GM13976 (cell line): Measurements from ENCODE around the gene CCDC102A.

Source experiments
- DNase-seq: peaks from one replicate; pipeline ENCODE4 v3.0.0; 2012; ENCODE audit warnings: low spot score
- in situ Hi-C: fragments of 300-500 bp; cut with MboI; formaldehyde crosslinking; loops from one replicate; pipeline ENCODE4 v1.12.0; 2022; ENCODE audit warnings: low sequenced_read_pairs, mixed read lengths, inconsistent platforms; ENCODE audit not compliant: unreplicated experiment
- TF ChIP-seq, protein P1 (sequence below): IDR thresholded peaks from 2 replicates; pipeline ENCODE4 v1.5.1; 2012; ENCODE audit warnings: borderline replicate concordance, mild to moderate bottlenecking; ENCODE audit not compliant: insufficient read depth; ENCODE audit errors: extremely low read depth, missing control alignments, control extremely low read depth

CCDC102A gene

DNA sequence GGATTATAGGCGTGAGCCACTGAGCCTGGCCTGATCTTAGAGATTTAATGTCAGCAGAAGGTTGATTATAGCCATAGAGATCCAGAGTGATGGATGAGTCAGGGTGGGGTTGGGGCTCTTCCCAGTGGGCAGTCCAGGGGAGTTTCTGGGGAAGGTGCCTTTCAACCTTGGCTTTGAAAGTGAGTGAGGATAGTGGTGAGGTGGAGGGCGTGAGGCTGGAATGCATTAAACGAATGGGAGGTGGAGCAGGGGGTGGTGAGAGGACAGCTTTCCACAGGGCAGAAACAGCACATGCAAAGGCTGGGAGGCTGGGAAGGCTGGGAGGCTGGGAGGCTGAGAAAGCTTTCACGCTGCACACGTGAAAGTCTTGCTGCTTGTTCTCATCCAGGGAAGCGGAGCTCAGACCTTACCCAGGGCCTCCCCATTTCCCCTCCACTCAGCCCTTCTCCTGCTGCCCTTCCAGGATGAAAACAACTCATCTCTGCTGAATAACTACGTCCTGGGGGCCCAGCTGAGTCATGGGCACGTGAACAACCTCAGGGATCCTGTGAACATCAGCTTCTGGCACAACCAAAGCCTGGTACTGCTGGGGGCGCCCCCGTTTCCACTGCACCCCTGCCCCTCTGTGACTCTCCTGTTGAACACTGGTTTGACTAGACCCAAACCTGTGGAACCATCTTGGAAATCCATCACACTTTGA, 28.4 kb upstream of the CCDC102A start:
- DNase-seq: no peak
- in situ Hi-C loops: no loop called here
- TF ChIP-seq, protein P1, sequence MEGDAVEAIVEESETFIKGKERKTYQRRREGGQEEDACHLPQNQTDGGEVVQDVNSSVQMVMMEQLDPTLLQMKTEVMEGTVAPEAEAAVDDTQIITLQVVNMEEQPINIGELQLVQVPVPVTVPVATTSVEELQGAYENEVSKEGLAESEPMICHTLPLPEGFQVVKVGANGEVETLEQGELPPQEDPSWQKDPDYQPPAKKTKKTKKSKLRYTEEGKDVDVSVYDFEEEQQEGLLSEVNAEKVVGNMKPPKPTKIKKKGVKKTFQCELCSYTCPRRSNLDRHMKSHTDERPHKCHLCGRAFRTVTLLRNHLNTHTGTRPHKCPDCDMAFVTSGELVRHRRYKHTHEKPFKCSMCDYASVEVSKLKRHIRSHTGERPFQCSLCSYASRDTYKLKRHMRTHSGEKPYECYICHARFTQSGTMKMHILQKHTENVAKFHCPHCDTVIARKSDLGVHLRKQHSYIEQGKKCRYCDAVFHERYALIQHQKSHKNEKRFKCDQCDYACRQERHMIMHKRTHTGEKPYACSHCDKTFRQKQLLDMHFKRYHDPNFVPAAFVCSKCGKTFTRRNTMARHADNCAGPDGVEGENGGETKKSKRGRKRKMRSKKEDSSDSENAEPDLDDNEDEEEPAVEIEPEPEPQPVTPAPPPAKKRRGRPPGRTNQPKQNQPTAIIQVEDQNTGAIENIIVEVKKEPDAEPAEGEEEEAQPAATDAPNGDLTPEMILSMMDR: no peak

DNA sequence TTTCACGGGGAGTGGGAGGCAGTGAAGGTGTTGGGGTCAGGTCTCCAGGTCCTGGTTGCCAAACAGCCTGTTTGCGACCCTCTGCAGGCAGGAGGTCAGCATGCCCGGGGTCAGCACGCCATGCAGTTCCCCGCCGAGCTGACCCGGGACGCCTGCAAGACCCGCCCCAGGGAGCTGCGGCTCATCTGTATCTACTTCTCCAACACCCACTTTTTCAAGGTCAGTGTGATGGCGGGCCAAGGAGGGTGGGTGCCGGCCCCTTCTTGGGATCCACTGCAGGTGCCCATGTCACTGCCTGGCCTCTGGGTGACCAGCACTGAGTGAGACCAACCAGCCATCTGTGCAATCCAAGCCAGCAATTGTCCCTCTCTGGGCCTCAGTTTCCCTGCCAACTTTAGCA, 27.4 kb upstream of the CCDC102A start:
- no peak for DNase-seq
- in situ Hi-C loops: no loop called here
- TF ChIP-seq, protein P1: no peak

DNA sequence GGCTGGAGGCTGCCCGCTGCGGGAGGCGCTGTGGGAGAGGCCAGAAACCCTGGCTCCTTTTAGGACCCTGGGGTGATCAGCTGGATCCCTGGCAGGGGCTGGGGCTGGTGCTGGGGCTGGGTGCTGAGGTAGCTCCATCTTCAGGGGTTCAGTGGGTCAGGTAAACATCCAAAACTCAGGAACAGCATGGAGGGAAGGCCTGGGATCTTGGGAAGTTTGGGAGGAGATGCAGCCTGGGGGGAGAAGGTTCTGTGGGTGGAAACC, 27.0 kb upstream of the CCDC102A start:
- in situ Hi-C loops: no loop called here
- TF ChIP-seq, protein P1: no peak
- no peak for DNase-seq

DNA sequence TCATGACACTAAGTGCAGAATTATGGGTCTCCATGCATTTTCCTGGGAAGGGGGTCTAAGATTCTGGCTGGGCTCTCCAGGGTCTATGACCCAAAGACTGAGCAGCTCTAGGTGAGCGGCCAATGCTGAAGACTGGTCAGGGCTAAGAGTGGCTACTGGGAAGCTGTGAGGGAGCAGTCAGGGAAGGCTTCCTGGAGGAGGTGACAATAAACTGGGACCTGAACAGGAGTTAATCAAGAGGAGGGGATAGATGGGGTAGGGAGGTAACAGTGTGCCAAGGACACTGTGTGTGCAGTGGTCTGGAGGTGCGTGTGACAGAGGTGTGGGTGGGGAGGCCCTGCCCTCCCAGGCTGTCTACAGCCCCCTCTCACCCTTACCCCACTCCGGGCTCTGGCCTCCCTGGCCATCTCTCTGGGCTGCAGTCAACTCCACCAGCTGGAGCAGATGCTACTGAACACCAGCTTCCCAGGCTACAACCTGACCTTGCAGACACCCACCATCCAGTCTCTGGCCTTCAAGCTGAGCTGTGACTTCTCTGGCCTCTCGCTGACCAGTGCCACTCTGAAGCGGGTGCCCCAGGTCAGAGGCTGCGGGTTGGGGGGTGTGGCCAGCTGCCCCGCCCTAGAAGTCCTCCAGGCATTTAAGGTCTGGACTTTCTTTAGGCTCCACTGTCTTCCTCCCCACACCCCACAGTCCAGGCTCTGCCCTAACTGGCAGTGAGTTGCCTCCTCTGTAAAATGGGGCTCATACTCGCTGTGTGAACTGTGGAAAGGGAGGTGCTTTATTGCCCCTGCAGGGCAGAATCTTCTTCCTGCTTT, 26.5 kb upstream of the CCDC102A start:
- TF ChIP-seq, protein P1: no peak
- in situ Hi-C loops: no loop called here
- DNase-seq: no peak

DNA sequence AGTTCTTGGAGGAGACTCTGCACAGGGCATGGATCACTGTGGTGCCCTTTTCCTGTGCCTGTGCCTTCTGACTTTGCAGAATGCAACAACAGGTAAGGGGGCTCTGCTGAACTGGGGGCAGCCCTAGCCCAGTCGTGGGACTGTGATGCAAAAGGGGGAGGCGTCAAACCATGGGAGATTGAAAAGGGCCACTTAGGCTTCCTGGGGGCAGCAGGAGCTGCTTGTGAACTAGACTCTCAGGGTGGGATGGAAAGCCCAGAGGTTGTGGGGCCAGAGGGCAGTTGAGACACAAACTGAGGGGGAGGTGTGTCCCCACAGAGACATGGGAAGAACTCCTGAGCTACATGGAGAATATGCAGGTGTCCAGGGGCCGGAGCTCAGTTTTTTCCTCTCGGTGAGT, 25.7 kb upstream of the CCDC102A start:
- TF ChIP-seq, protein P1: no peak
- no peak for DNase-seq
- in situ Hi-C loops: no loop called here

DNA sequence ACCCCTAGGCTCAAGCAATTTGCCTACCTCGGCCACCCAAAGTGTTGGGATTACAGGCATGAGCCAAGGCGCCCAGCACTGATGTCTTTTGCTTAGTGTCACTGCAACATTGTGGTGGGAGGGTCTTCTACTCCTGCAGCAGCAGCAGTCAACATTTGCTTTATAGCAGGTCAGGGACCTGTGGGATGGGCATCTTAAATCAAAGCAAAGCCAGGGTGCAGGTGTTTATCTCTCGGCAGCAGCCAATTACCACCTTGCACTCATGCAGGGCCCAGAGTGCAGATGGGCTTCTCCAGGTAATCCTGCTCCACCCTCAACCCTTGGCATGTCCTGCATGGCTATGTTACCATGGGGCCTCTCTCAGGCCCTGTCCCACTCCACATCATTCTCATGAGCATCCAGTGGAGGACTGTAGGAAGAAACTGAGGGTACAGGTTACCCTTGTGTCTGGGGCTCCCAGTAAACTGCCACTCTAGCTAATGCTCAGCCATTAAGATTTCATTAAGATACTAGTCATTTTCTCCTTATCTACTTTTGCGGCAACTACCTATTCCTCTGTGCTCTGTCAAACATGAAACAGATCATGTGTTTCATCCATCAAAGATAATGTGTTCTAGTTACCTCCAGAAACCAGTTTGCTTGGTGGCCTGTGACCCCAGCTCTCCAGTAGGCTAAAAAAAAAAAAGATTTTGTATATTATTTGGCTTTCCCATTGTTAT, 22.9 kb upstream of the CCDC102A start:
- in situ Hi-C loops: no loop called here
- TF ChIP-seq, protein P1: no peak
- DNase-seq: no peak
